Measurements from ENCODE around the gene HDX.
A peak's percentile ranks its signal among the peaks of the same experiment; 100 is the strongest.
"Not testable (repeated sequence)": the region's sequence is repeated elsewhere in the genome, so short reads cannot be mapped to it uniquely, and the experiment has no call there.

The HDX gene, protein sequence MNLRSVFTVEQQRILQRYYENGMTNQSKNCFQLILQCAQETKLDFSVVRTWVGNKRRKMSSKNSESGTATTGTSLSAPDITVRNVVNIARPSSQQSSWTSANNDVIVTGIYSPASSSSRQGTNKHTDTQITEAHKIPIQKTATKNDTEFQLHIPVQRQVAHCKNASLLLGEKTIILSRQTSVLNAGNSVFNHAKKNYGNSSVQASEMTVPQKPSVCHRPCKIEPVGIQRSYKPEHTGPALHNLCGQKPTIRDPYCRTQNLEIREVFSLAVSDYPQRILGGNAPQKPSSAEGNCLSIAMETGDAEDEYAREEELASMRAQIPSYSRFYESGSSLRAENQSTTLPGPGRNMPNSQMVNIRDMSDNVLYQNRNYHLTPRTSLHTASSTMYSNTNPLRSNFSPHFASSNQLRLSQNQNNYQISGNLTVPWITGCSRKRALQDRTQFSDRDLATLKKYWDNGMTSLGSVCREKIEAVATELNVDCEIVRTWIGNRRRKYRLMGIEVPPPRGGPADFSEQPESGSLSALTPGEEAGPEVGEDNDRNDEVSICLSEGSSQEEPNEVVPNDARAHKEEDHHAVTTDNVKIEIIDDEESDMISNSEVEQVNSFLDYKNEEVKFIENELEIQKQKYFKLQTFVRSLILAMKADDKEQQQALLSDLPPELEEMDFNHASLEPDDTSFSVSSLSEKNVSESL

DNA sequence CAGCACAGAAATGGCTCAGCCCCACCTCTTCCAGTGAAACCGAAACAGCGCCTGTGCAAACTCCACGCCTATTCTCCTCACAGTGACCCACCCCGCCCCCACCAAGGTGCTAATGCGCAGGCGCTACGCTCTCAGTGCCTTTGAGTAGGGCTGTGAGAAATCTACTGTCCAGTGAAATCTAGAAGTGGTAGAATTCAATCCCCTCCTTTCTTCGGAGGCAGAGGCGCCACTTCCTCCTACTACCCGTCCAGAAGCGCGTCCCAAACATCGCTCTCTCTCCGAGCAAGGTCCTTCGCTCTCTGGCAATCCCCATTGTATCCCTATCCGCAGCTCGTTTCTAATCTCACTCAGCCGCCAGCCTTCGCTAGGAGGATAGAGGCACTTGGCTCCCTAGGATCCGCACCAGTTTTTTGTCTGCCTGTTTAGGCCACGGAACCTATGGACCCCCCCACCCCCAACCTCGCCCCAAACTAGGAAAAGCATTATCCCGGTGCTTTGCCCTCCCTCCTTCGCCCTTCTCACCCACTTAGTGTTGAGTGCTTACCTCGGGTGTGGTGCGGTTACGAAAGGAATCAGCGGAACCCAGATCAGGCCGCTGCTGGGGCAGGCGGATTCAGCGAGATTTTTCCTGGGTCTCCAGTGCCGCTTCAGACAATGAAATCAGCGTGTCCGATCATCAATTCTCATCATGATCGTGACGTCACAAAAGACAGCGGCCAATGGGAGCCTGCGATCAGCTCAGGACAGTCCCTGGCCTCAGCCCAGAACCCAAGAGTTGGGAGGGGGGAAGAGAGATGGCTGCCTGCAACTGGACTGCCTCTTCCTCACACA, at the start of gene HDX:
TSS of gene HDX (minus strand) at position 656 of the 831 bp plus-strand sequence. CDS start 27,056 bp downstream, outside the sequence.
- ATAC-seq, result peak; percentile 77 to 88

DNA sequence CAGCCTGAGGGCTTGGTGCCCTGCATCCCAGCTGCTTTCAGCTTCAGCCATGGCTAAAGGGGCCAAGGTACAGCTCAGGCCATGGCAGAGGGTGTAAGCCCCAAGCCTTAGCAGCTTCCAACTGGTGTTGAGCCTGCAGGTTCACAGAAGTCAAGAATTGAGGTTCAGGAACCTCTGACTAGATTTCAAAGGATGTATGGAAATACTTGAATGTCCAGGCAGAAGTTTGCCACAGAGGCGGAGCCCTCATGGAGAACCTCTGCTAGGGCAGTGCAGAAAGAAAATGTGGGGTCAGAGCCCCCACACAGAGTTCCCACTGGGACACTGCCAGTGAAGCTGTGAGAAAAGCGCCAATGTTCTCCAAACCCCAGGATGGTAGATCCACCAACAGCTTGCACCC, 39.1 kb upstream of the HDX start:
- not testable (repeated sequence) for ATAC-seq

DNA sequence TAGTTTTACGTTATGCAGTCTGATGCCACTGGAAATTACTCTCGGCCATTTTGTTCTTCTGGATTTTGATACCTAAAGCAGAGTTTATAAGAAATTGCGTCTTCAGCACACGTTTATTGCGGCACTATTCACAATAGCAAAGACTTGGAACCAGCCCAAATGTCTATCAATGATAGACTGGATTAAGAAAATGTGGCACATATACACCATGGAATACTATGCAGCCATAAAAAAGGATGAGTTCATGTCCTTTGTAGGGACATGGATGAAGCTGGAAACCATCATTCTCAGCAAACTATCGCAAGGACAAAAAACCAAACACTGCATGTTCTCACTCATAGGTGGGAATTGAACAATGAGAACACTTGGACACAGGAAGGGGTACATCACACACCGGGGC, 35.4 kb upstream of the HDX start:
- not testable (repeated sequence) for ATAC-seq

DNA sequence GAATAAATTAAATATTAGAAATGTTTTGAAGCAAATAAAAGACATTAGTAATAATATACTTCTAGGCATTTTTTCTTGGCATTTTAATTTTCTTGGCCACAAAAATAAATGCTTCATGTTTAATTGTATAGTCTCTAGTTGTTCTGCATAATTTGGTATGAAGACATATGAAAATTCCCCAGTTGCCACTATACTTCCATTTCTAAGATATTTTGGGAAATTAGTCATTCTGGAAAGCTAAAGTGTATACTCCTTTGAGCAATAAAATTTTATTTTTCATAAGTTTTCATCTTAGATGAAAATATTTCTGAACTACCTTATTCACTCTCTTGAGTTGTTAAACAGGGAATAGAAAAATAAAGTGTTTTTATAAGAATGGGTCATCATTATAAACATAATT, 13.8 kb downstream of the HDX start:
- no peak for ATAC-seq

DNA sequence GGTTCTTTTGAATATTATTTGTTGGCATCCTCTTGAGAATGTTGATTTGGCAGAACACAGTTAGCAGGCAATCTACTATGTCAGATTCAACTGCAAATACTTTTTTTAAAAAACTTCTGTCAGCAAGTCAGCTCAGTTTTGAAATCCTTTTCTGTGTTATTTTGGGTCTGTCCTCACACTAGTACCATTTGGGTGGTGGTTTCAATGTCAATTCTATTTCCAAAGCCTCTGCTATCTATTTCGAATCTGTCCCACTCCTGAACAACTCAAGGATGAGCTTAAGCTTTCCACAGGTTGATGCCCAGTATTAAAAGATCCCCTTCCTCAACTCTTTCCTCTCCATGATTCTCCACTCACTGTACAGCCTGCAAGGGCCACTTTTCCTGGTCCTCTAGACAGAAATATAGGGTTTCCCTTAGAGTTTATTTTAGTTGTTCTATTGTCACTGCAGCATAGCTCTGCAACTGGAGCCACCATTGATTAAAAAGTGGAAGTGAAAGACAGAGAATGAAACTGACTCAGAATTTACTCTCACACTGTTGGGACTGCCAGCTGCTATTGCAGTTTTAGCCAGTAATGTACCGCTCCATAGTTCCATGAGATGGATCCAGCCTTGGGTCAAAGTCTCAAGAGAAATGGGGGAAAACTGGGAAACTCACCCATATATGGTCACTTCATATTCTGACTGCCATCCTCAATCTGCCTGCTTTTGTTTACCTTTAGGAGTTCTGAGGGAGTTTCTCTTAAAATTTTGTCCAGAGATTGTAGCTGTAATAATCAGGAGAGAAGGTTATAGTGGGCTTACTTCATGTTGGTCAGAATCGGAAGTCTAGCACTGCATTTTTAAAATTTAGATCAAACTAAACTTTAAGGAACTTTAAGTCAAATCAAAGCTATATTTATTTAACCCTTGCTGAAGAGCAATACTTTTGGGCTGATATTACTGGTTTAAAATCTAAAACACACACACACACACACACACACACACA, 14.6 kb downstream of the HDX start:
- ATAC-seq, result no peak

DNA sequence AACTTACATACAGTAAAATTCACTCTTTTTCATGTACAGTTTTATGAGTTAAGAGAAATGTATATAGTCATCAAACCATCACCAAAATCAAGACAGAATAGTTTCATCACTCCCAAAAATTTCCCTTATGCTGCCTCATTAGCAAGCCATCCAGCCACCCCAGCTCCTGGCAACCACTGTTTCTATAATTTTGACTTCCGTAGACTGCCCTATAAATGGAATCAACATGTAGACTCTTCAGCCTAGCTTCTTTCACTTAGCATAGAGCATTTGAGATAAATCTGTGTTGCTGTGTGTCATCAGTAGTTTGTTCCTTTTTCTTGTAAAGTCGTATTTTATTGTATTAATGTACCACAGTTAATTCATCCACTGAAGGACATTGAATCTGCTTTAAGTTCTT, 23.2 kb downstream of the HDX start:
- ATAC-seq, result no peak

DNA sequence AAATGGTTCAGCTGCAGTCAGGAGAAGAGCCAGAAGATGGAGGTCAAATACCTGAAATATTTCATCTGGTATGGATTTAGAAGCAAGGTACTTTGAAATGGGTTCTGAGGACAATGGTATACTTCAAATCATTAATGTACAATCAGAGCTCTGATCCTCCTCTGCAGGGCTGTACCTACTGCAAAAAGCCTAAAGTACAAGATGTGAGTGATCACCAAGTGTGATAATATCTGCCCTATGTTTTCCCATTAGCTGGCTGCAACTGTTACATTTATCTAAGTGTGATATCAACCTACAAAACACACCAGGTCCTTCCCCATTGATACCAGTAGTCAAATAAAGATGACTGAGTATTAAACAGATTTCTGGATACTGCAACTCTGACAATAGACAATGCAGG, 25.1 kb downstream of the HDX start:
- ATAC-seq, result no peak

DNA sequence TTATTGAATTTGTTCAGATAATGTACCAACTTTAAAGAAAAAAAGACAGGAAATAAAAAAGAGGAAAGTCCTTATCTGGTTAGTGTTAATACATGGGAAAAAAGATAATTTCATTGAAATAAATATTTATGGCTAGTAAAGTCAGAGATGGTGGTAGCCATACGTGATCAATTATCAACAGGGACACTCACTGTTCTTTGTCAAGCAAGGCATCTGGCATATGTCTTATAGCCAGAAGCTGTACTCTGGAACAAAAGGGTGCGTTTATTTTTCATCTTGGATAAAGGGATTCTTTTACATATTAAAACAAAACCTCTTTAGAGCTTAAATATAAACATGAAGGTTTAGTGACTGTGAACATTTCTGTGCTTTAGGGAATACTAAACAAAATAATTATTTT, 26.7 kb downstream of the HDX start:
- ATAC-seq, result no peak

DNA sequence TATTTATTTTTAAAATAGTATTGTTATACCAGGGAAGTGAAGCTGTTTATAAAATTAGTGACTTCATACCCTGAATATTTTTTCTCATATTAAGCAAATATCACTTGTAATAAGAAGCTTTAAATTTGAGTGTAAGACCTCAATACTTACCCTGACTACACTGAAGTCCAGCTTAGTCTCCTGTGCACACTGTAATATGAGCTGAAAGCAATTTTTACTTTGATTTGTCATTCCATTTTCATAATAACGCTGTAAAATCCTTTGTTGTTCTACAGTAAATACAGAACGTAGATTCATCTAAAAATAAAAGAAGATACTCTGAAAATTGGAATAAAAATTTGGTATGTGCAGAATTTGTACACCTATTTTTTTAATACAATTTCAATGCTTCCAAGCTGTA, 27.2 kb downstream of the HDX start:
- ATAC-seq, result no peak

DNA sequence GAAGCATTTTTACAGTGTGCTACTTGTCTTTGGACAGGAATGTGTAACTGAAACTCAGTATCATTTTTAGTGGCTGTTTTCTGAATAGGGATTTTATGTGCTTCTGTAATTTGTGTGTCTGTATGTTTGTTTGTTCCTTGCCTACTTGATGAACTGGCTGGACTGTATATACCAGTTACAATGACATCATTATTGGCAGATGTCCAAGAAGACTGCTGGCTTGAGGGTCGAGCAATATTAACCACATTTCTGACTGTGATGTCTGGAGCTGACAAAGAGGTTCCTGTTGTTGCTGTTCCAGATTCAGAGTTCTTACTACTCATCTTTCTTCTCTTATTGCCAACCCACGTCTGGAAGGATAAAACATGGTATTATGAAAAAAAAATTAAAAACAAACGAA, 33.0 kb downstream of the HDX start:
- no peak for ATAC-seq

DNA sequence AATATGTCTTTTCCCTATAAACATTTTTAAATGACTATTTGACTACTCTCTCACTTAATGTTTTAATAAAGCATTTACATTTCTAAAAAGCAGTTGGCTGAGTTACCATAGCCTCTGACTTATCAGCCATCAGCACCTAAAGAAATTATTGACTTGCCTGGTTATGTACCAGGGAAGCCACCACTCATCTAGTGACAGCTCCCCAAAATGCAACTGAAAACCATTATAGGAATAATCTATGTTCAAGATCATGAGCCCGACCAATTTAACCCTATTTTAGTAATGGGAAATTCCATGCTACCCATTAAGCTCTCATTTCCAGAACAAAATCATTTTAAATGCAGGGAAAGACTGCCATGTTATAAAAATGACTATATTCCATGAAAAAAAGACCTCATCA, 34.4 kb downstream of the HDX start:
- ATAC-seq, result no peak

DNA sequence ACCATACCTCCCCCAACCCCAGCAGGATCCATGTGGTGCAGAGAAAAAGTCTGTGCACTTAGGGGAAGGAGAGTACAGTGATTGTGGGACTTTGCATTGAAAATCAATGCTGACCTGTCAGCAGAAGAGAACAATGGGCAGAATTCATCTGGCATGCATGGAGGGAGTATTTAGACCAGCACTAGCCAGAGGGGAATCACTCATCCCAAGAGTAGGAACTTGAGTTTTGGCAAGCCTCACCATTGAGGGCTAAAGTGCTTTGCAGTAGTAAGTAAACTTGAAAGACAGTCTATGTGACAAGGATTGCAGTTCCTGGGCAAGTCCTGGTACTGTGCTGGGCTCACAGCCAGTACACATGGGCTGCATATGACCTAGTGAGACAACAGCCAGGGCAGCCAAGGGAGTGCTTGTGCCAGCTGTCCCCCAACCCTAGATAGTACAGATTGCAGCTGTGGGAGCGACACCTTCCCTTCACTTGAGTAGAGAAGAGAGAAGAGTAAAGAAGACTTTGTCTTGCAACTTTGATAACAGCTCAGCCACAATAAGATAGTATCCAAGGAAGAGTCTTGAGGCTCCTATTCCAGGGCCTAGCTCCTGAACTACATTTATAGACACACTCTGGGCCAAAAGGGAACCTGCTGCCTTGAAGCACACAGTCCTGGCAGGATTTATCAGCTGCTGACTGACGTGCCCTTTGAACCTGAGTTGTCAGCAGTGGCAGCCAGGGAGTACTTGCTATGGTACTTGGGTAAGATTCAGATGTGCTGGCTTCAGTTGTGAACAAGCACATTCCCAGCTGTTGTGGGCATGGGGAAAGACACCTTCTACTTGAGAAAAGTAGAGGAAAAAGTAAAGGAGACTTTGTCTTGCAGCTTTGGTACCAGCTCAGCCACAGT, 48.7 kb downstream of the HDX start:
- ATAC-seq, result no peak

DNA sequence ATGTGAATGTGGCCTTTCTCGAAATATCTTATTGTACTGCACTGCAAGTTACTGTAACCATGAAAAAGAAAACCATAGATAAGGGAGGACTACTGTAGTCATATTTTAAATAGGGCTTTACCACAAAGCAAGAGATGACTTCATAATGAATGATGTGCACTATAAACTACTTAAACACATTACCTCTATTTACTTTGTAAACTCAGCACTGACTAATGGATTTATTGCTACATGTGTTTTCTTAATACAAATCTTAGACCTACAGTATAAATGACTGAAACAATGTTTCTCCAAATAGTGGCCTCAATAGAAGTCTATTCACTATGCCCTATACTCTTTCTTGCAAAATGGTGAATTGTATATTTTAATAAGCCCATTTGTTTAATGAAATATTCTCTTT, 61.1 kb downstream of the HDX start:
- no peak for ATAC-seq

DNA sequence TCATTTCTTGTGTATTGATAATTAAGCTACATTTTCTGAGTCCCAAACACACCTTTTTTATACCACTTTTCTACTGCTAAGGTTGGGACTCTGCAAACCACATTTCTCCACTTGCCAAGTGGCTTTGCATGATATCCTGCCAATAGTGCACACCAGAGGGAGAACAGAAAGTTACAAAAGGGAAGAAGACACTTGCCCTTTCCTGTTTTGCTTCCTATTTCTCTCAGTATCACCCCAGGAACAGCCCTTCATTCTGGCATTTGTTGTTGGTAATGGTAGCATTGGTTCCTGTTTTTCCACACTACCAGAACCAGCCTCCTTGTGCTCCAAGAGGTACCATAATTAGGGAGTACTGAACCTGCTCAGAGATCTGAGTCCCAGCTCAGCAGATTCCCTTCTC, 87.1 kb downstream of the HDX start:
- no peak for ATAC-seq

DNA sequence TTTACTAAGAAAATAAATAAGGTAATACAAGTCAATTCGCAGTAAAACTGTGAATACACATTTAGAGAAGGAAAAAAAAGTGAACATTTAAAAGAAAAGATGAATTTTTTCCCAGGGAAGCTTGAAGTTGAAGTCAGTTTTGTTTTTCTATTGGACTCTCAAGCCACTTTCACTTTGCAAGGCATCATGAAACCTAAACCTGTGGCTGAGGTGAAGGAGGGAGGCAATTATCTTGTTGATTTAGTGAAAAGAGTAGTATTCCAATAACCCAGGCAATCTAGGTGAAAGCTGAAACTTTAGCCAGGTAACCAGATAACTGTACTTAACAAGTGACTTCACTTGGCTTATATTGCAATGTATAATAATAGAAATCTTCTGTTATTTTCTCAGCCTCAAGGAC, 138.6 kb downstream of the HDX start:
- ATAC-seq, result no peak

DNA sequence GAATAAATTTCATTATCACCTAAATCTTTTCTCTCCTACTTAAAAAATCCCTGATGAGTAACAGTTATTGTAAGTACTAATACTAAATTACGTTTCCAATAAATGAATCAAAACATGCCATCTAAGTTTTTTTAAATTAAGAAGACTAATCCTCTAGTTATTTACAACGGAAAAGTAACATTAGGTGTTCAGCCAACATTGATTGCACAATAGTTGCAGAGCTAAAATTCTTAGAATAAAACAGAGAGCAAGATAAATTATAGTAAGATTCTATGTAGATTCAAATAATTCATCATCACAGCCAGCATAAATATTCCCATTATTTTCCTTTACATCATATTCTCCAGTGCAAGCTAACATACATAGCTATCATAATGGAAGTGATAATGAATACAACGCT, 139.2 kb downstream of the HDX start:
- no peak for ATAC-seq

DNA sequence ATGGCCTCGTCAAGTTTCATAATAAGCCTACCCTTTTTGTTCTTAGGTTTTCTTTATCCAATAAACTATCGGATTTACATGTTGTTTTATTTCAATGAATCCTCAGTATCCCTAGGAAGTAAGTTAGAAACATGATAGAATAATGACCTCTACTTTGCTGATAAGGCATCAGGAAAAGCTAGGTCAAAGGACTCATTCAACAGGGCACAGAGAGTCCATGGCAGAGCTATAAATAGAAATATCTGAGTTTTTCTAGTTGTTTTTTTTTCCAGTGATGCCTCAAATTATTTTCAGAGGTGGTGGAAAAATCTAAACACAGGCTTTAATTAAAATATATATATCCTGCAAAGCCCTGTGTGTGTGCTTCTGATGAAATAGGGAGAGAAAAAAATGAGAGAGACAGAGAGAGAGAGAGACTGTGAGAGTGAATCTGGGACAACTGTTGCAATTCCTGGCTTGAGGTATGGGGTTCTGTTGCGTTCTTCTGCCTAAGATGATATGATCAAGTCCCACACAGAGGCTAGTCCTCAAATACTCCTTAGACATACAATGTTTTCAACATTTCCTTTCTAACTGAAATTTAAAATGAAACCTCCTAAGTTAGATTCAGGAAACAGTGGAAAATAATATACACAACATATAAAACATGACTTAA, 139.9 kb downstream of the HDX start:
- no peak for ATAC-seq

DNA sequence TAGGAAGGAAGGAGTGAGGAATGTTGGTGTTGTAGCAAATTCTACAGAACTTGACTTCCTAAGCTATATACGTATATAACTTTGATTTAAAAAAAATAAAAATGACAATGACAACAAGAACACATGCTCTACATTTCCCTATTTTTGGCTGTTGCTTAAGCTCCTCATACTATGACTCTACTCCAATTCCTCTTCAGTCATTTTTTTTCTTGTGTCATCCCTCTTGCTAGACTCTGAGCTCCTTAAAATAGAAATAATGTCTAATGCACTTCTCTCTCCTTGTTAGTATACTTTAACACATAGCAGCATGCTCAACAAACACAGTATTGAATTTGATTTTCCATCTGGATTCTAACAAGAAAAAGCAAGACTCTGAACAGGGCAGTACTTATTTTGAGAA, 144.0 kb downstream of the HDX start:
- ATAC-seq, result no peak

DNA sequence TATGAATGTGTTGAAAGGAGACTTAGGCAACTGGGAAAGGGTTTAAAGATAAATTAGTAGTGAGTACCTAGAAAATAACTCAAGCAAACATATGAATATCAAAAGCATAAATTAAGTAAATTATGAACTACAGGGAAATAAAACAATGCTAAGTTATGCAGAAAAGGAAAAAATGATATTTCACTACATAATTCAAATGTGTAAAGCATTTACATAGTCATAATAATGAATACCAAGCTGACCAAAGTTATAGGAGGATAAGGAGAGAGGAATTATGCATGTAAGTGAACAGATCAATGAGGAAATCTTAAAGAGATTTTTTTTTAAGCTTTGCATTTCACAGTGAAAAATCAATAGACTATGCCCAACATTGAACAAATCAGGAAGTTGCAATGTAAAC, 145.0 kb downstream of the HDX start:
- ATAC-seq, result no peak

DNA sequence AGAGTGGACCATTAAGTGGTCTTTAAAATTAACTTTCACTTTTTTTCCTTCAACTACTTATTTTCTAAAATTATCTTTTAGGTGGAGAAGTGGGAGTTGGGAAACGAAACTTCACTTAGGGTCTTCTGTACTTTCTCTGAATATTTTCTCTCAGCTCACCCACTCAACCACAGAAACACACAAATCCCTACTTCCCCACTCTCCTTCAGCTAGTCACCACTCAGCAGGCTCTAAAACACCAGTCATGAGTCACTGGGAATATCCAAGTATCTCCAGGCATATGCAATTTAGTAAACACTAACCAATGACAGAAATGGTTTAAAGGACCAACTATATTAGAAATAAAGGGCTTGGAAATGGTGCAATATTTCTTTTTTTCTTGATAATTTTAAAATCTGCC, 161.3 kb downstream of the HDX start:
- ATAC-seq, result no peak
